ENCODE data around the gene IFT80. TPM values are rescaled to one million over a fixed set of nuclear protein-coding genes. Genes with fewer than 3 reads are reported as not detected.
"Not testable (repeated sequence)": the region's sequence is repeated elsewhere in the genome, so short reads cannot be mapped to it uniquely, and the experiment has no call there.

The IFT80 gene
- total RNA-seq, 1 donor from 2014 or later, result 11.0 TPM

GRCh38 chr3:160355826-160356225 is 43.2 kb downstream of the IFT80 start:
- no peak for ATAC-seq

GRCh38 chr3:160346511-160346910 is 52.5 kb downstream of the IFT80 start:
- no peak for ATAC-seq

GRCh38 chr3:160343132-160343531 is 55.9 kb downstream of the IFT80 start:
- no peak for ATAC-seq

- no peak for ATAC-seq
These were observed 58.7 kb downstream of the IFT80 start for GRCh38 chr3:160340351-160340750.

GRCh38 chr3:160331127-160331937 is 67.7 kb downstream of the IFT80 start:
- ATAC-seq, result peak; percentile 67

- ATAC-seq, result no peak
These were observed 68.3 kb downstream of the IFT80 start for GRCh38 chr3:160330690-160331089.

GRCh38 chr3:160330109-160330508 is 68.9 kb downstream of the IFT80 start:
- ATAC-seq, result no peak

GRCh38 chr3:160326286-160326685 is 72.7 kb downstream of the IFT80 start:
- not testable (repeated sequence) for ATAC-seq

- ATAC-seq, result not testable (repeated sequence)
These were observed 77.2 kb downstream of the IFT80 start for GRCh38 chr3:160321821-160322220.

GRCh38 chr3:160319322-160319721 is 79.7 kb downstream of the IFT80 start:
- ATAC-seq, result no peak

GRCh38 chr3:160314995-160315394 is 84.0 kb downstream of the IFT80 start:
- no peak for ATAC-seq

- no peak for ATAC-seq
These were observed 86.9 kb downstream of the IFT80 start for GRCh38 chr3:160312014-160312624.

- ATAC-seq, result no peak
These were observed 96.2 kb downstream of the IFT80 start for GRCh38 chr3:160302806-160303205.

GRCh38 chr3:160296591-160296990 is 102.4 kb downstream of the IFT80 start:
- no peak for ATAC-seq

- ATAC-seq, result no peak
These were observed 107.1 kb downstream of the IFT80 start for GRCh38 chr3:160291909-160292299.

- ATAC-seq, result no peak
These were observed 107.6 kb downstream of the IFT80 start for GRCh38 chr3:160291290-160291908.

- no peak for ATAC-seq
These were observed 111.4 kb downstream of the IFT80 start for GRCh38 chr3:160287666-160288065.

- ATAC-seq, result no peak
These were observed 112.8 kb downstream of the IFT80 start for GRCh38 chr3:160286231-160286630.

- ATAC-seq, result no peak
These were observed 118.2 kb downstream of the IFT80 start for GRCh38 chr3:160280836-160281235.

- no peak for ATAC-seq
These were observed 119.4 kb downstream of the IFT80 start for GRCh38 chr3:160279657-160280056.

GRCh38 chr3:160278210-160278609 is 120.8 kb downstream of the IFT80 start:
- ATAC-seq, result no peak

GRCh38 chr3:160265088-160265487 is 133.9 kb downstream of the IFT80 start:
- no peak for ATAC-seq

GRCh38 chr3:160260587-160261270 is 138.3 kb downstream of the IFT80 start:
- no peak for ATAC-seq
